ENCODE data around the gene BRINP3. TPM values are rescaled to one million over a fixed set of nuclear protein-coding genes. Genes with fewer than 3 reads are reported as not detected.
A peak's percentile ranks its signal among the peaks of the same experiment; 100 is the strongest.

Gene BRINP3
- total RNA-seq, 1 experiment from 2014 or later, result not detected

DNA sequence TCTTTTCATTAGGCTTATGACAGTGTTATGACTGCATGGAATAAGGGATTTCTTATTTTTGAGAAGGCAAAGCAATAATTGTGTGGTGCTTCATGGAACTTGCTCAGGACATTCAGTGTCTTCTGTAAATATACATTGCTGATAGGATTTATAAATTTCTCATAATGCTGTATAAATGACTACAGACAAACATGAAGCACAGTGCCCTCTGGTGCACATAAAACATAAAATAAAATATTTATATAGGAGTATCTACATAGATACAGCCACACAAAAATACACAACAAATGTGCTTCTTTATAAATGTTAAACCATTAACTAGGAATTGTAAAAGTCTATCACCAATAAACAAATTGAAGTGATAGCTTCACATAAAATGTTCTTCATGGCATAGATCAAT, 24.1 kb downstream of the BRINP3 start:
- CTCF ChIA-PET, result interaction anchor here (0.7 kb wide), 1 partner anchor 14 kb away, joined by 4 read pairs; no protein-coding TSS in a partner anchor
- Histone ChIP-seq H3K27ac (ENCODE audit: low read depth, low read length, poor library complexity, severe bottlenecking) (no peak overlapping the region), H3K36me3 (ENCODE audit: insufficient read depth, low read length, poor library complexity, severe bottlenecking) (no peaks in the 10 kb centered on the region), H3K27me3 (replicated peaks; ENCODE audit: insufficient read depth, low read depth, low read length, poor library complexity) (no peaks in the 10 kb centered on the region), H3K9me3 (ENCODE audit: low read depth, low read length, poor library complexity, severe bottlenecking) (no peaks in the 10 kb centered on the region), H3K4me1 (ENCODE audit: insufficient read depth, low read length, poor library complexity, severe bottlenecking) (no peaks in the 10 kb centered on the region), H3K4me3 (ENCODE audit: low read depth, low read length, poor library complexity, severe bottlenecking) (no peak overlapping the region)
- no TSS peak for BruUV-seq (replicated peaks)
- peak; percentile 14 for DNase-seq (ENCODE audit: low spot score)
- TF ChIP-seq, protein P1, sequence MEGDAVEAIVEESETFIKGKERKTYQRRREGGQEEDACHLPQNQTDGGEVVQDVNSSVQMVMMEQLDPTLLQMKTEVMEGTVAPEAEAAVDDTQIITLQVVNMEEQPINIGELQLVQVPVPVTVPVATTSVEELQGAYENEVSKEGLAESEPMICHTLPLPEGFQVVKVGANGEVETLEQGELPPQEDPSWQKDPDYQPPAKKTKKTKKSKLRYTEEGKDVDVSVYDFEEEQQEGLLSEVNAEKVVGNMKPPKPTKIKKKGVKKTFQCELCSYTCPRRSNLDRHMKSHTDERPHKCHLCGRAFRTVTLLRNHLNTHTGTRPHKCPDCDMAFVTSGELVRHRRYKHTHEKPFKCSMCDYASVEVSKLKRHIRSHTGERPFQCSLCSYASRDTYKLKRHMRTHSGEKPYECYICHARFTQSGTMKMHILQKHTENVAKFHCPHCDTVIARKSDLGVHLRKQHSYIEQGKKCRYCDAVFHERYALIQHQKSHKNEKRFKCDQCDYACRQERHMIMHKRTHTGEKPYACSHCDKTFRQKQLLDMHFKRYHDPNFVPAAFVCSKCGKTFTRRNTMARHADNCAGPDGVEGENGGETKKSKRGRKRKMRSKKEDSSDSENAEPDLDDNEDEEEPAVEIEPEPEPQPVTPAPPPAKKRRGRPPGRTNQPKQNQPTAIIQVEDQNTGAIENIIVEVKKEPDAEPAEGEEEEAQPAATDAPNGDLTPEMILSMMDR (conservative IDR thresholded peaks at IDR 0.05; ENCODE audit: low read depth, low read length), result peak; percentile 45
- TF ChIP-seq EZH2 (IDR thresholded peaks at IDR 0.05; ENCODE audit: borderline replicate concordance, low read depth, low read length, poor library complexity, severe bottlenecking), result no peak
- POLR2A ChIA-PET (ENCODE audit: low non-redundant PET), result no interaction called here
- intact Hi-C loops (cut with micrococcal nuclease; ENCODE audit: unreplicated experiment), result no loop called here

DNA sequence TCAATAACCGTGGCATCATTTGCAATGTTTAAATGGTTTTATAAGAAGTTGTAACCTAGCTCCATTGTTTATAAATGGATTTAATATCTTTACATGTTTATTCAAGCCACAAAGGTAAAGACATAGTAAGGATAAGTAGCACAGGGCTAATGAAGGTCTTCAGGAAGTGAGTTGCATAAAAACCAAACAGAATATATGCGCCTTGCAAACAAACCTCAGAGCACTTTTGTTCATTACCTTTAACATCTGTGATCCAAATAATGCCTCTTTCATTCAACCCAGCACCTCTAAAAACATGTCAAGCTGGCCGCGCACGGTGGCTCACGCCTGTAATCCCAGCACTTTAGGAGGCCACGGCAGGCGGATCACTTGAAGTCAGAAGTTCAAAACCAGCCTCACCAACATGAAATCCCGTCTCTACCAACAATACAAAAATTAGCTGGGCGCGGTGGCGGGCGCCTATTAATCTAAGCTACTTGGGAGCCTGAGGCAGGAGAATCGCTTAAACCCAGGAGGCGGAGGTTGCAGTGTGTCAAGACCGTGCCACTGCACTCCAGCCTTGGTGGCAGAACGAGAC, 25.3 kb downstream of the BRINP3 start:
- no peak overlapping the region for H3K4me3 ChIP-seq (ENCODE audit: low read depth, low read length, poor library complexity, severe bottlenecking)
- no peak overlapping the region for H3K27ac ChIP-seq (ENCODE audit: low read depth, low read length, poor library complexity, severe bottlenecking)
- TF ChIP-seq, protein P1 (conservative IDR thresholded peaks at IDR 0.05; ENCODE audit: low read depth, low read length), result no peak
- no peak for TF ChIP-seq EZH2 (IDR thresholded peaks at IDR 0.05; ENCODE audit: borderline replicate concordance, low read depth, low read length, poor library complexity, severe bottlenecking)
- H3K27me3 ChIP-seq (replicated peaks; ENCODE audit: insufficient read depth, low read depth, low read length, poor library complexity), result no peaks in the 10 kb centered on the region
- ChIA-PET POLR2A (ENCODE audit: low non-redundant PET) (no interaction called here), CTCF (no interaction called here)
- H3K9me3 ChIP-seq (ENCODE audit: low read depth, low read length, poor library complexity, severe bottlenecking), result no peaks in the 10 kb centered on the region
- H3K36me3 ChIP-seq (ENCODE audit: insufficient read depth, low read length, poor library complexity, severe bottlenecking), result no peaks in the 10 kb centered on the region
- intact Hi-C loops (cut with micrococcal nuclease; ENCODE audit: unreplicated experiment), result no loop called here
- DNase-seq (ENCODE audit: low spot score), result no peak
- no peaks in the 10 kb centered on the region for H3K4me1 ChIP-seq (ENCODE audit: insufficient read depth, low read length, poor library complexity, severe bottlenecking)
- no TSS peak for BruUV-seq (replicated peaks)

- no peak overlapping the region for H3K27ac ChIP-seq (ENCODE audit: low read depth, low read length, poor library complexity, severe bottlenecking)
- ChIA-PET POLR2A (ENCODE audit: low non-redundant PET) (interaction anchor here (0.7 kb wide), 1 partner anchor 48 kb away, joined by 13 read pairs; no protein-coding TSS in a partner anchor), CTCF (no interaction called here)
- H3K9me3 ChIP-seq (ENCODE audit: low read depth, low read length, poor library complexity, severe bottlenecking), result no peaks in the 10 kb centered on the region
- intact Hi-C loops (cut with micrococcal nuclease; ENCODE audit: unreplicated experiment), result no loop called here
- DNase-seq (ENCODE audit: low spot score), result no peak
- H3K4me3 ChIP-seq (ENCODE audit: low read depth, low read length, poor library complexity, severe bottlenecking), result no peak overlapping the region
- H3K4me1 ChIP-seq (ENCODE audit: insufficient read depth, low read length, poor library complexity, severe bottlenecking), result no peaks in the 10 kb centered on the region
- BruUV-seq (replicated peaks), result no TSS peak
- H3K36me3 ChIP-seq (ENCODE audit: insufficient read depth, low read length, poor library complexity, severe bottlenecking), result no peaks in the 10 kb centered on the region
- no peak for TF ChIP-seq EZH2 (IDR thresholded peaks at IDR 0.05; ENCODE audit: borderline replicate concordance, low read depth, low read length, poor library complexity, severe bottlenecking)
- TF ChIP-seq, protein P1 (conservative IDR thresholded peaks at IDR 0.05; ENCODE audit: low read depth, low read length), result no peak
- no peaks in the 10 kb centered on the region for H3K27me3 ChIP-seq (replicated peaks; ENCODE audit: insufficient read depth, low read depth, low read length, poor library complexity)
Observed at GRCh38 chr1:190444464-190444863, 33.2 kb downstream of the BRINP3 start.
